HFF-Myc (cell line): ENCODE measurements around the gene FOXK2.

Experiments
- DNase-seq: peaks from one replicate; pipeline ENCODE4 v3.0.0-alpha.2; 2011; ENCODE audit warnings: low read depth; ENCODE audit errors: extremely low read depth
- H3K4me3 ChIP-seq: replicated peaks from 2 replicates; pipeline ENCODE4 v1.5.1; 2011; ENCODE audit warnings: low read depth, mild to moderate bottlenecking, control low read depth, low read length
- CTCF ChIP-seq: IDR thresholded peaks from 2 replicates; pipeline ENCODE4 v1.5.1; 2012; ENCODE audit warnings: mild to moderate bottlenecking, low read depth, low read length, control low read depth; ENCODE audit errors: missing control alignments

FOXK2 gene

GRCh38 chr17:82592767-82593589 is 73.4 kb downstream of the FOXK2 start:
- no peak for TF ChIP-seq CTCF
- H3K4me3 ChIP-seq: peak overlapping the region; percentile 54
- DNase-seq: peak; percentile 69

DNA sequence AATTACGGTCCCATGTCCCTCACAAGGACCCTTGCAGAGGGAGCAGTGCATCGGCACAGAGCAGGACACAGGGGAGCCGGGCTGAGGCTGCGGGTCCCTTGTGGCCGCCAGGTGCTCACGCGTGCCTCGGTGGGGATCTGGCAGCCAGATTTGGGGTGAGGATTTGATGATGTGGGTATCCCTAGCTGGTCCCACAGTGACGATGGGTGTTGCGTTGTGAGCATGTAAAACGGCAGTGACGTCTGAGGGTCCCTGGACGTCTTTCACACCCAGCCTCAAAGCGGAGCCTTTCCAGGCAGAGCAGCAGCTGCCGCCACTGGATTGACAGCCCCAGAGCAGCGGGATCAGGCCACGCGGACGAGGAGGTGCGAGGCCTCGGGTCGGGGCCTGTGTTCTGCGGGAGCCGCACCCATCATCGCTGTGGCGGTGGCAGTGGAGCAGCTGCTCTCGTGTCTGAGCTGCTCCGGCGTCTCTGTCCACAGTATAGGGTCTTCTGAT is 74.1 kb downstream of the FOXK2 start:
- peak overlapping the region; percentile 54 for H3K4me3 ChIP-seq
- TF ChIP-seq CTCF: no peak
- DNase-seq: no peak

GRCh38 chr17:82594571-82594970 is 75.0 kb downstream of the FOXK2 start:
- H3K4me3 ChIP-seq: no peak overlapping the region
- no peak for TF ChIP-seq CTCF

GRCh38 chr17:82595893-82596292 is 76.4 kb downstream of the FOXK2 start:
- DNase-seq: no peak
- no peak for TF ChIP-seq CTCF

More at GRCh38 chr17:82594571-82594970, 75.0 kb downstream of the FOXK2 start:
- no peak for DNase-seq

GRCh38 chr17:82596296-82596695 is 76.8 kb downstream of the FOXK2 start:
- no peak overlapping the region for H3K4me3 ChIP-seq
- no peak for DNase-seq
- no peak for TF ChIP-seq CTCF

More at GRCh38 chr17:82595893-82596292, 76.4 kb downstream of the FOXK2 start:
- H3K4me3 ChIP-seq: no peak overlapping the region

DNA sequence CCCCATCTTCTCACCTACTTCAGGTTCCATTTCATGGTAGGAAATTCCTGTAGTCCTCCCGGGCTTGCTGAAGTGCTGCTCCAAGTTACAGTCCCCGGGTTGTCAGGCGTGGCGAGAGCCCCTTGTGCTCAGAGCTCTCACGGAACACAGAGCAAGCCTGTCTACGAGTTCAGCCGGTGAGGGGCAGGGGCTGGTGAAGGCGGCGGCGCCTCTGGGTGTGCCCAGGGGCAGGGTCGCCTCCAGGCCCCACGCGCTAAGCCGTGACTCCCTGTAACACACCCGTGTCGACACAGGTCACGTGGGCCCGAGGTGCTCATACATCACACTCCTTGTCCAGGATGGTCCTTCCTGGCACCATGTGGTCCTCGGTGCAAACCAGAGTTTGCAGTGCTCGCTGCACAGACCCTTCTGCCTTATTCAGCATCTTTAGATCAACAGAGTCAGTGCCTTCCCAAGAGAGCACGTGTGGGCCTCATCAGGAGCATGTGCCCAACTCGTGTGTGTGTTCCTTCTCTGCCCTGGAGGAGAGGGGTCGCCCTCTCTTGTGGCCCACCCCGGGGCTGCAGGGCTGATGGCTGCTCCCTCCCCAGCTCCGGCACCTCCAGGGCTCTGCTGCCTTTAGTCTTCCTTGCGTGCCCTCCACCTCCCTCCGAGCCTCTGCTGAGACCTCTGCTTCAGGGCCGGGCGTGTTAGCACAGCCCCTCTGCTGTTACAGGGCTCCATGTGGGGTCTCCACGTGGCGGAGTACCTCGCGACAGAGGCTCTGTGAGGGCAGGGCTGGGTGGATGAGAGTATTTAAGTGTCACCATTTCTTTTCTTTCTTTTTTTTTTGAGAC is 77.5 kb downstream of the FOXK2 start:
- no peak for TF ChIP-seq CTCF
- no peak overlapping the region for H3K4me3 ChIP-seq
- no peak for DNase-seq
